Measurements from ENCODE around the gene GALNT6. TPM values are rescaled to one million over a fixed set of nuclear protein-coding genes. Genes with fewer than 3 reads are reported as not detected.
"Not testable (repeated sequence)": the region's sequence is repeated elsewhere in the genome, so short reads cannot be mapped to it uniquely, and the experiment has no call there.

Gene GALNT6
- total RNA-seq, 1 donor from 2014 or later, result 1.7 TPM

DNA sequence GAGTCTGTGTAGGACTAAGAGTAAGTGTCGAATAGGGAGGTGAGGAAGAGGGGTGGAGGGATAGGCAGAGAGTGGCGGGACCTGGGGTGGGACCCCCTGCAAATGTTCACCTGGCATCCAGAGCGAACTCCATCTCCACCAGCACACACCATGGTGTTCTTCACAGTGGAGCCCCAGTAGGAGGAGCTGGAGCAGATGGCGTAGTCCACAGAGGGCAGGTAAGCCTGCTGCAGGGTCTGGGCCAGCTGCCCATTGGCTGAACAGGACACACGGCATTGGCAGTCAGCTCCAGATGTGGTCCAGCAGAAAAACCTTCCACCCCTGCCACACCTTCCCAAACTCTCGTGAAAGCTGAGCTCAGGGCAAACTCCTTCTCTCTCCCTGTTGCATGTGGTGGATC, 51.5 kb downstream of the GALNT6 start:
- intact Hi-C loops (cut with DNase I), result no loop called here
- DNase-seq (ENCODE audit: missing footprints) (no peak), ATAC-seq (no peak)

DNA sequence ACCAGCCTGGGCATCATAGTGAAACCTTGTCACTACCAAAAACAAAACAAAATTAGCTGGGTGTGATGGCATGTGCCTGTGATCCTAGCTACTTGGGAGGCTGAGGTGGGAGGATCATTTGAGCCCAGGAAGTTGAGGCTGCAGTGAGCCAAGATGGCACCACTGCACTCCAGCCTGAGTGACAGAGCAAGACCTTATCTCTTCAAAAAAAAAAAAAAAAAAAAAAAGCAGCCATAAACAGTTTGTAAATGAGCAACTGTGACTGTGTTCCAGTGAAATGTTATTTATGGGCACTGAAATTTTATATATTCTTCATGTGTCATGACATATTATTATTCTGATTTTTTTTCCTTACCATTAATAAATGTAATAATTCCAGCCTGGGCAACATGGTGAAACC, 53.9 kb downstream of the GALNT6 start:
- ATAC-seq; DNase-seq (ENCODE audit: missing footprints); intact Hi-C loops (cut with DNase I): not testable (repeated sequence)

DNA sequence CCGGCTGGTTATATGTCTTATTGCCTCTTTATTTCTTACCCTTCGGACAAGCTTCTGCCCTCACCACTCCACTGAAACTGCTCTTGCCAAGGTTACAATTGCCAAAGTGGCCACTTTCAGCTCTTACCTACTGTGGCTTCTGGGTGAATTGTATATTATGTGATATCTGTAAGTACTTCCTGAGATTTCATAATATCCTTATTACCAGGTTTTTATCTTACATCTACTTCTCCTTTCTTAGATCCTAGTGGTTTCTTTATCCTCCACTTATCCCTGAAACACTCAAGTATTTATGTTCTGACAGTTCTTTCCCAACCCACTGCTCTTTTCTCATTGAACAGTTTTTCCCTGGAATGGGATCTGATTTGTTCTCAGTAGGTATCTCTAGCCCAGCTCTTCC, 55.3 kb downstream of the GALNT6 start:
- ATAC-seq, result no peak
- DNase-seq (ENCODE audit: missing footprints), result no peak
- intact Hi-C loops (cut with DNase I), result no loop called here

DNA sequence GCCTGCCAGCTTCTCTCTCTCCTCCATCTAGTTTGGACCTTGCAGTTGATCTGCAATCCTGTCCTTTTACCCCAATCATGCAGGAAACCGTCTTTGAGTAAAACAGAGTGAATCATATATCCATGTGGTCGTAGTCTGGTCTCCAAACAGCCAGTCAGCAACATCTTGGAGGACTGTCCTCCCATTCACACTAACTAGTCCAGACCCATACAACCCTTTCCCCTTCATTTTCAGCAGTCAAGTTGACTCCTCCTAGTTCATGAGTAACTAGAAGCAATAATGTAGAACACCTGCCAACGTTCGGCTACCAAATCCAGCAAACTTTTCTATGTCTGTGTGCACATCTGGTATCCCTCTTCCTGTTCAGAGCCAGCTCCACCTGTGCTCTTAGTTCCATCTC, 56.4 kb downstream of the GALNT6 start:
- intact Hi-C loops (cut with DNase I), result no loop called here
- DNase-seq (ENCODE audit: missing footprints) (no peak), ATAC-seq (no peak)

DNA sequence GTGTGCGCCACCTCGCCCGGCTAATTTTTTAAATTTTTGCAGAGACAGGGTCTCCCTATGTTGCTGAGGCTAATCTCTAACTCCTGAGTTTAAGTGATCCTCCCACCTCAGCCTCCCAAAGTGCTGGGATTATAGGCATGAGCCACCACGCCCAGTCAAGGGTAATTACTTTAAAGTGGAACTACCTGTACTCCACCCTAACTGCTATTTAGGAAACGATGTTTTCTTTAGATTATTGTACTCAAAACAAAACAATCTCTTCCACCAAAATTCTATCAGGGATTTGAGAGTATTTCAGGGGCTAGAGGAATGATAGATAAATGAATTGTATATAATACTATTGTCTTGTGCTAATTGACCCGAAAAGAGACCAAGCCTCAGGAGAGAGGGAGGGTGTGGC, 57.7 kb downstream of the GALNT6 start:
- intact Hi-C loops (cut with DNase I), result no loop called here
- ATAC-seq (no peak), DNase-seq (ENCODE audit: missing footprints) (no peak)

DNA sequence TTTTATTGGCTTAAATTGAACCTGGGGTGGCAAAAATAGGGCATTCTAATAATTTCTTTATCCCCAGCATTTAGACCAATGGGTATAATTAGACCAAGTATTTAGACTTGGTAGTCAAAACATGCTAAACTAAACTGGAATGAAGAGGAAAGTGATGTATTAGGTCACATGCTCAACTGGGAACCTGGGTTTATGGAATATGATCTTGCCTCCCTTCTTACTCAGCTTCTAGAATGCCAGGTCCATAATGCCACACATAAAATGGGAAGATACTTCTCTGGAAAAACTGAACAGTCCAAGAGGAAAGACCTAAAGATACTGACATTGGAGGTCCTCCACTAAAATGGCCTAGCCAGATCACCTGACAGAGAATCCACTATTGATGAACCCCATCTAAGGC, 61.0 kb downstream of the GALNT6 start:
- no peak for ATAC-seq
- no peak for DNase-seq (ENCODE audit: missing footprints)
- intact Hi-C loops (cut with DNase I), result no loop called here

DNA sequence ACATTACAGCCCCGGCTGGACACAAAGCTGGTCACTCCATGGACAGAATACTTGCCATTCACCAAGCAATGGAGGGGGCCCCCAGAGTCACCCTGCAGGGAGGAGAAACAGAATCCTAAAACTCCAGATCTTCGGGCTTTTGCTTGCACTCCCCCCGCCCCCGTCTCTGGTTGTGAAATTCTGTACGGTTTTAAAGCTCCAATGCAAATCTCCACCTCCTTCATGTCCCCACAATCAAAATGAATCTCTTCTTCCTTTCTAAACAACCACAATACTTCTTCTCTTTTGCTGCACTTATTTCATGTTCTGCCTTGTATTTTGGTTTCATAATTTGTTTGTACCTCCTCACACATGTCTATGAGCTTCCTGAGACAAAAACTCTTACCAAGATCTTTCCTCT, 61.5 kb downstream of the GALNT6 start:
- intact Hi-C loops (cut with DNase I), result no loop called here
- ATAC-seq, result no peak

DNA sequence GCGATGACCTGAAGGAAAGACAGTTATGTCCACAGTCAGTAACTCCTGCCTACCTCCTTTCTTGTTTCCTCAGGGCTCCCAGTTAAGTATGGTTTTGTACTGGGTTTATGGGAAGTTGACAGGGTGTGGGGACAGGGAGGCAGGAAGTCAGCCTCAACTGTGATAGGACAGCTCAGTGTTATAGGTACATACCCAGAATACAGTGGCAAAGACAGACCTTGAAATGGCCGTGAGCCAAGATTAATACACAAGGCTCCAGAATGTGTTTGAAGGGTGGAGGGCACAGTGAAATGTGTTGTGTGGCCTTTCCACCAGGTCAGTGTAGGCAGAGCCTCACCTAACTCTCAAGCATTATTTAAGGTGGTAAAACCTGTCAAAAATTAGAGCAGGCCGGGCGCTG, 62.6 kb downstream of the GALNT6 start:
- no peak for DNase-seq (ENCODE audit: missing footprints)
- no peak for ATAC-seq
- intact Hi-C loops (cut with DNase I), result no loop called here

More for the DNA sequence above, 61.5 kb downstream of the GALNT6 start:
- no peak for DNase-seq (ENCODE audit: missing footprints)

DNA sequence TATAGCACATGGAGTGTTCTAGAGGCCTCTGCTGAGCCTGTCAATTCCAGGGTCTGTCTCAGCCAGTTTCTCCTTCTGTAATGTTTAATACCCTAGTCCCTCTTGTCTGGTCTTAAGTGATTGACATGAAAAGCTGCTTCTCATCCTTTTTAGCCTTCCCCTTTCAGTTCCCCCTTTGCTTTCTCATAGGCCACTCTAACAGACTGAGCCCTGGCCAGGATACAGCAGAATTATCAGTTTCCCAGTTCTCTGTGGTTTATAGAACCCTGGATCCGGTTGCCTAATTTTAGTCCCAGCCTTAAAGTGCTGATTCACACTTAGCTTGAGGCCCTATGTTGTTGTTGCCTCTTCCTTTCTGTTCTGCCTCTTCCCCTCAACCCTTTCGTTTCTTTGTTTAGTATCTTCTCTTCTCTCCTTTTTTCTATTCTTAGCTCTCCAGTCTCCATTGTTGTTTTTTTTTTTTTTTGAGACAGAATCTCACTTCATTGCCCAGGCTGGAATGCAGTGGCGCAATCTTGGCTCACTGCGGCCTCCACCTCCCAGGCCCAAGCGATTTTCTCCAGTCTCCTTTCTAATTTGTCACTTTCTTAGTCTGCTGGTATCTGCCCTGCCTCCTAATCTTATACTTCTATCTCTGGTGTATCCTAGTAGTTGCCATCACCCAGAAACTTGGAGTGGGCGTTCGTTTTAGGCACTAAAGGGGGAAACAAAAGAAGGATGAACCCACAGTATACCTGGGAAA, 64.3 kb downstream of the GALNT6 start:
- intact Hi-C loops (cut with DNase I), result no loop called here

DNA sequence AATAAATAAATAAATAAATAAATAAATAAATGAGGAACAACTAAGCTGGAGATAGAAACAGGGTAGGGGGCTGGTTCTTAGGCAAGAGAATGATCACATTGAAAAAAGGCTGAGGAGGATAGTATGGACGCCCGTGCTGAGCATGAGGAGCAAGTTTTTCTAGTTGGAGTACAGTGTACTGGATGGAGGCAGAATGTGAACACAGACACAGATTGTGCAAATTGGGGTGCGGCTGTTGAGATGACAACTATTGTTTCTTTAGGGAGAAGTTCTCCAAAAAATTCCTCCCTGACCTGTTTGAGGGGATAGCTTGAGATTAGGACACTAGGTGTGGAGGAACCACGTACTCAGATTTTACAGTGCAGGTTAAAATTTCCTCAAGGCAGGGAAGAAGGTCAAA, 66.3 kb downstream of the GALNT6 start:
- no peak for ATAC-seq
- intact Hi-C loops (cut with DNase I), result no loop called here
- DNase-seq (ENCODE audit: missing footprints), result no peak

More for the DNA sequence above, 64.3 kb downstream of the GALNT6 start:
- peak; percentile 83 for ATAC-seq
- no peak for DNase-seq (ENCODE audit: missing footprints)

DNA sequence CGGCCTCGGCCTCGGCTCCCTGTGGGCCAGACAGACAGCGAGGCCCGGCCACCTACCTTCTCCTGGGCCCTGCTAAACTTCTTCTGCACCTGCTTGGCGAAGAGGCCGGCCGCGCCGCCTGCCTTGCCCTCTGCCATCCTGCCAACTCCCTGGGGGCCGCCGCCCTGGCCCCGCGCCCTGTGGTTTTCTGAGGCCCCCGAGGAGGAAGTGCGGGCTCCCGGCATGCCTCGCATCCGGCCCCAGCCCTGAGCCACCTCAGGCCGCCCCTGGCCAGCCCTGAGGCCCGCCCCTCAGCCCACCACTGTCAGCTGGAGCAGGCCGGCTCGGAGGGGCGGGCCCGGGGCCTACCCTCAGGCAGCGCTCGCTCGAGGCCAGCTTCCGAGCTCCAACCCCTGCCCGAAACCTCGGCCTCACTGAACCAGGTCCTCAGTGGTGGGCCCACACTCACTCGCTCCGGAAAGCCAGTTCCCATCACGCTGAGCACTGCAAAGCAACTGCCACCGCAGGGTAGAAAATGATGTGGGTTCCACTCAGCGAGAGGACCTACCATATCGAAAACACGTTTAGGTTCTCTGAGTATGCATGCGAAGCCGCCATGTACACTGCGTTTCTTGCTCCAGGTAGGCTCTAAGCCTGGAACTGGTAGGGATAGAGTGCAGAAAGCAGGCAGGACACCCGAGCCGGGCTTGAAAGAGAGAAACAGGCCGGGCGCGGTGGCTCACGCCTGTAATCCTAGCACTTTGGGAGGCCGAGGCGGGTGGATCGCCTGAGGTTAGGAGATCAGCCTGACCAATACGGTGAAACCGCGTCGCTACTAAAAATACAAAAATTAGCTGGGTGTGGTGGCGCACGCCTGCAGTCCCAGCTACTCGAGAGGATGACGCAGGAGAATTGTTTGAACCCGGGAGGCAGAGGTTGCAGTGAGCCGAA, 67.0 kb downstream of the GALNT6 start, which contains the start of gene BIN2:
TSS of gene BIN2 (minus strand) at position 209 of the 930 bp plus-strand sequence. CDS start at position 137, 72 bp downstream.
- peak; percentile 64 for ATAC-seq
- peak; percentile 89 for DNase-seq (ENCODE audit: missing footprints)
- intact Hi-C loops (cut with DNase I), result no loop called here

DNA sequence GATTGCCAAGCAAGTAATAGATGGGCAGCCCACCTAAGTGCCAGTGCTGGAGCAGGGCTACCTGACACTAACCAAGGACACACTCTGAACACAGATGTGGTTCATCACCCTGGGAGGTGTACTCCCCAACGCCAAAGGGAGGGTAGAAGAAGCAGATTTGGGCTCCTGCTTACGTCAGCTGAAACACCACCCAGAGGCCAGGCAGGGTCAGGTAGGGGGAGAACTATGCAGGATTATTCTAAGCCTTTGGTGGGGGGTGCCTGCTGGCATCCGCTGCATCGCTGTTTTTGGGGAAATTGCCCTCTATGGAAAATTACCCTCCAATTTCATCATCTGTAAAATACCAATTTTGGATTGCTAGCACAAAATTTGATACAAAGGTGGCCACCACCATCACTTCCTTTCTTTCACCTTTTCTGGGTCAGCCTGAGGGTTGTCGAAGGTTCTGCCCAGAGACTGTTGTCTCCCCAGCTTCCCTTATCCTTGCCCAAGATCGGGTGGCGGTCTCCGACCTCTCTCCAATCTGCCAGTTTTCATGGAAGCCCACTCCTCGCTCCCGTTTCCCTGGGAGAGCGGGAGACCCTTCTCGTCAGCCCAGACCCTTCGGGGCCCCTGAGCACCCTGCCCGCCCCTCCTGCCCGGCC, 67.8 kb downstream of the GALNT6 start:
- no peak for DNase-seq (ENCODE audit: missing footprints)
- ATAC-seq, result no peak
- intact Hi-C loops (cut with DNase I), result no loop called here

DNA sequence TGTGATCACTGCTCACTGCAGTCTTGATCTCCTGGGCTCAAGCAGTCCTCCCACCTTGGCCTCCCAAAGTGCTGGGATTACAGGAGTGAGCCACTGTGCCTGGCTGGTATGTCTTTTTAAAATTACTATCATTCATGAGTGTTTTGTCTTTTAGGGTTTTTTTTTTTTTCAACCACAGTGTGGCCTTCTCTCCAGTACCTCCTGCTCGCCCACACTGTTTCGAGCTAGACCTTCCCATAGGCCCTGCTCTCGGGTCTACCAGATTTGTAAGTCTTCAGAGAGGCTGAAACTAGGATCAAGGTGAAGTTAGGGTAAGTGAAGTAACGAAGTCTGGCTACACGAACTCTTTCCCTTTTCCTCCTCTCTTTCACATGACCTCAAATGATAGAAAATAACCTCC, 68.8 kb downstream of the GALNT6 start:
- intact Hi-C loops (cut with DNase I), result no loop called here
- ATAC-seq, result no peak
- no peak for DNase-seq (ENCODE audit: missing footprints)

DNA sequence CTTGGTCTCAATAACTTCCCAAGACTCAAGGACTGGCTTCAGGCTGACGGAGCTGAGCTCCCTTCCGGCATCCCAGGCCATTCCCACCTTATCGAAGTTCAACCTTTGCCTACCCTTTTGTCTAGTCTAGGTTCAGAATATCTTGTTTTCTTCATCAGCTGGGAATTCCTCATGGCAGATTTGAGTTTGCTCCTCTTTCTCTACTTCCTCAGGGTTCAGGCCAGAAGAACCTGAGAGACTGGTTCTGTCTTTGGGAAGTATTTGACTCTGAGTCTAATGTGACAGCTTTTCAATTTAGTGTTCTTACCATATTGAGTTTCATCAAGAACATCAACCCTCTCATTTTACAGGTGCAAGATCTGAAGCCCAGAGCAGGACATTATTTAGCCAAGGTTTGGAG, 69.3 kb downstream of the GALNT6 start:
- DNase-seq (ENCODE audit: missing footprints), result no peak
- no peak for ATAC-seq
- intact Hi-C loops (cut with DNase I), result no loop called here

DNA sequence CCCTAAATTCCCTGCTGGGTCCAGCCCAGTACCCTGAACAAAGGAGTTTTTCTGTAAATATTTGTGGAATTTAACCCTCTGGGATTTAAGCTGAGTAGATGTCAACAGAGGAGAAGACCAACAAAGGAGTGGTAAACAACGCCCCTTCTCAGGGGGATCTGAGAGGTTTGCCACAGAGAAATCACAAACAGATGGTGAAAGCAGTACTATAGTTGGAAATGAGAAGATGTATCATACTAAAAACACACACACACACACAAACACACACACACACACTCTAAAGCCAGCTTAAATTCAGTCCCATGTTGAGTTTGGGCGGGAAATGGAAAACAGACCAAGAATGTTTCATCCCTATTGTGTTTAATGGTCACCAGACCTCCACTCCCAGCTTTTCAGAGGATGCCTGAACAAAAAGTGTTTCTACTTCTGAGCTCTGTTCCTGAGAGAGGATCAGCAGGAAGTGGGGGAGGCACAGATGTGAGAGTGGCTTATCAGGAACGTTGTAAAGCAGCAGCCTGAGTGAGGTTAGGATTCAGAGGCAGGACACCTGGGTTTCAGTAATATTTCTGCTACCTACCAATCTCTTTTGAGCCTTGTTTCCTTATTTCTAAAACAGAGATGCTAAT, 70.4 kb downstream of the GALNT6 start:
- DNase-seq (ENCODE audit: missing footprints) (no peak), ATAC-seq (no peak)
- intact Hi-C loops (cut with DNase I), result no loop called here

DNA sequence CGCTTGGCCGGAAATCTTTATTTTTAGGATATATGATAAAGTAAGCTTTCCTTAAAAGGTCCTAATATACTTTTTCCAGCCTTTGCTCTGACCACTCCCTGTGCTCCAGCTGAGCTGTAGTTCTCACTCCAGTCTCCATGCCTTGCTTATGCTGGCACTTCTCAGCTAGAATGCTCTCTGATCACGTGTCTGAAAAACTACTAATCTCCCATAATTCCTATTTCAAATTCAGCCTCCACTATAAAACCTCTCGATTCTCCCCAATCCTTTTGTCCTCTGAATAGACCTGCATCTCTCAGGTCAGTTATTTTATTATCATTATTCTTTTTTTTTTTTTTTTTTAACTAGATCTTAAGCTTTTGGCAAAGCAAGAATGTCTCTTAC, 70.9 kb downstream of the GALNT6 start:
- intact Hi-C loops (cut with DNase I), result no loop called here
- ATAC-seq (no peak), DNase-seq (ENCODE audit: missing footprints) (no peak)

DNA sequence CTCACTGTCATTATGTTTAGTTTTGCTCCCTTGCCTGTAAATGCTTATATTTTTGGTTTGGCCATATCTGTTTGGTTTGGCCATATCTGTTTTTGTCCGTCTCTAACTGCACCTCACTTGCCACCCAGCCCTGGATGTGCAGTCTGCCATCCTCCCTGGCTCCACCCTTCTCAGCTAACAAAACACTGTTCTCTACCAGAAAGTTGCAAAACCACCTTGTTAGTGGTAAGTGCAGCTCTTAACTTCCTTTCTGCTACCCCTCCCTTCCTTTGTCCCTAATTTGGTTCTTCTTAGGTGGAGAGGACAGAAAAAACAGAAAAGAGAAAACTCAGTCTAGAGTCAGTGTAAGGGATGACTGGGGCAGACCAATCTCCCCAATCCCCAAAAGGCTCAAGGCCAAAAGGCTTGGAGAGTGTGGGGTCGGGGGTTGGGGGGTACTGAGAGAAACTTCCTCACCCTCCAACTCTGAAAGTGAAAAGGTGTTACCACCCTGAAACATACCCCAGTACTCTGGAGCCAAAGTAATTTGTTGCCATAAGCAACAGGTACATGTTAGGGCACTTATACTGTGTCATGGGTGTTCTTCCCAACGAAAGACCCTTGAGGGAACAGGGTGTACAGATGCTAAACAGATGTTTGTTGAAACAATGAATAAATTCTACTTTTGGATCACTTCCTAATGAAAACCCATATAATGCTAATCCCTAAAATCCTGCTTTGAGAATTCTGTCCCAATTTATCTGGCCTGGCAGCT, 72.2 kb downstream of the GALNT6 start:
- no peak for DNase-seq (ENCODE audit: missing footprints)
- intact Hi-C loops (cut with DNase I), result no loop called here
- no peak for ATAC-seq

DNA sequence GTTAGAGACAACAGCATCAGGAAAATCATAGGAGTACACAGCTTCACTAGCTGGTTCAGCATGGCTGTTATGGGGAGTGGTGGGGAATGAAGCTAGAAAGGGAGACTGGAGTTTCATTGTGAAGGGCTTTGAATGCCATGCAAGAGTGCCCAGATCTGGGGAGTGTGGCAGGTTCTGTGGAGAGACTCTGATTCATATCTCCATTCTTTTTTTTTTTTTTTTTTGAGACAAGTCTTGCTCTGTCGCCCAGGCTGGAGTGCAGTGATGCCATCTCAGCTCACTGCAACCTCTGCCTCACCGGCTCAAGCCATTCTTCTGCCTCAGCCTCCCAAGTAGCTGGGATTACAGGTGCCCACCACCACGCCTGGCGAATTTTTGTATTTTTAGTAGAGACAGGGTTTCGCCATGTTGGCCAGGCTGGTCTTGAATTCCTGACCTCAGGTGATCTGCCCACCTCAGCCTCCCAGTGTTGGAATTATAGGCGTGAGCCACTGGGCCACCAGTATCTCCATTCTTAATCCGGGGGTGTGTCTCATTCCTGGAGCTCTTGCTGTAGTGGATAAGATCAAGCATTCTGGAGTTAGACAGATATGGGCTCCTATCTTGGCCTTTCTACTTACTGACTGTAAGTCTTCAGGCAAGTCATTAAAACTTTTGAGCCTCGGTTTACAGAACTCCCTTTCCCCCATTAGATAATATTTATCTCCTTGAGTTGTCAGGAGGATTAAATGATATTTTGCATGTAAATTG, 73.0 kb downstream of the GALNT6 start:
- ATAC-seq; DNase-seq (ENCODE audit: missing footprints); intact Hi-C loops (cut with DNase I): not testable (repeated sequence)

All from Right ventricle myocardium inferior (tissue), 1 donor.